Measurements from ENCODE around the gene ANKRD16. TPM values are rescaled to one million over a fixed set of nuclear protein-coding genes. Genes with fewer than 3 reads are reported as not detected.

Gene ANKRD16
- total and polyA plus RNA-seq, 2 of the 8 experiments (the other 6 are each of a cell fraction or from before 2014, with no cell fraction given), result 8.2 to 12.7 TPM

DNA sequence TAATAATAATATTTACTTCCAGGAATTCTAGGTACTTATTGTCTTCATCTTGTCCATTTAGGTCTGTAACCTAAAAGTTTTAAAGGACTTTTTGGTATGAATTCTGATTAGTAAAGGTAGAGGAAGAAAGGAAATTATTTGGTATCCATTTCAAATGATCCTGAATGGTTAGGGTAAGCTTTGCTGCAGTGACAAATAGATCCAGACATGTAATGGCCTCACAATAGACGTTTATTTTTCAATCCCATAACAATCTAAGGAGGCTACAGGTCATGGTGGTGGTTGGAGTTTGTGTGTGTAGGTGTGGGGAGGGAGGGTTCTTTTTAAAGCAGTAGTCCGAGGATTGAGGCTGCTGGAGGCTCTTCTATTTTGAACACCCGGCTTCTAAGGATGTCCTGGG is 5.7 kb upstream of the ANKRD16 start:
- POLR2A ChIA-PET (ENCODE audit: partially characterized antibody), result interaction anchor here (0.5 kb wide), 1 partner anchor 222 kb away, joined by 3 read pairs; no protein-coding TSS in a partner anchor
- H4K8ac ChIP-seq (ENCODE audit: extremely low read depth, insufficient read depth, low read length), result no peak overlapping the region
- peaks cover 0 to 29% (median 13%) of the 10 kb centered on the region in 4 experiments; a peak in 6 of 8 replicates for H3K36me3 ChIP-seq (ENCODE audit: control insufficient read depth in 2 of 4, insufficient read depth in 4 of 4, low read length in 3 of 4)

More for the DNA sequence above, 5.7 kb upstream of the ANKRD16 start:
- Histone ChIP-seq H3K56ac (replicated peaks; ENCODE audit: insufficient read length, low read depth, low read length) (no peak overlapping the region), H3K79me1 (ENCODE audit: low read depth, low read length) (peaks cover 16% of the 10 kb centered on the region), H3K4me1 (replicated peaks in 1 of 4; ENCODE audit: control insufficient read depth in 3 of 4, insufficient read depth in 4 of 4, low read length in 3 of 4) (peaks cover 0 to 5% (median 3%) of the 10 kb centered on the region in 4 experiments; a peak in 3 of 7 replicates), H3K9ac (replicated peaks in 1 of 4; ENCODE audit: extremely low read depth in 1 of 4, low read depth in 3 of 4, low read length in 3 of 4) (no peak overlapping the region), H3K27me3 (replicated peaks in 1 of 4; ENCODE audit: control insufficient read depth in 3 of 4, extremely low read depth in 1 of 4, insufficient read depth in 3 of 4, low read length in 3 of 4) (no peaks in the 10 kb centered on the region; a peak in 1 of 7 replicates), H2AFZ (ENCODE audit: low read length) (no peak overlapping the region), H3K79me2 (ENCODE audit: control insufficient read depth in 1 of 2, insufficient read depth in 2 of 2, low read length in 2 of 2) (peaks cover 8 to 65% of the 10 kb centered on the region in 2 experiments), H3K18ac (ENCODE audit: extremely low read depth, low read length) (no peak overlapping the region), H2BK15ac (ENCODE audit: low read length) (no peak overlapping the region), H3K14ac (ENCODE audit: insufficient read length) (no peak overlapping the region), H3K27ac (ENCODE audit: low read depth, low read length) (no peak overlapping the region), H4K5ac (ENCODE audit: insufficient read length, low read depth, low read length) (no peak overlapping the region), H2BK120ac (replicated peaks; ENCODE audit: low read depth, low read length) (no peak overlapping the region), H3K4me3 (ENCODE audit: extremely low read depth in 1 of 4, insufficient read depth in 2 of 4, low read depth in 3 of 4, low read length in 4 of 4) (no peak overlapping the region), H4K20me1 (replicated peaks in 1 of 2; ENCODE audit: control insufficient read depth in 1 of 2, insufficient read depth in 2 of 2, low read length in 2 of 2) (peaks cover 18 to 22% of the 10 kb centered on the region in 2 experiments), H3K9me3 (ENCODE audit: insufficient read depth in 2 of 2, low read depth in 1 of 2, low read length in 1 of 2) (no peaks in the 10 kb centered on the region), H2BK5ac (ENCODE audit: low read depth, low read length) (no peak overlapping the region), H2AK5ac (ENCODE audit: low read depth, low read length) (no peak overlapping the region), H2BK12ac (ENCODE audit: low read depth, low read length) (no peak overlapping the region), H2BK20ac (ENCODE audit: low read length) (no peak overlapping the region), H3K4me2 (ENCODE audit: insufficient read depth in 1 of 2, low read depth in 2 of 2, low read length in 2 of 2) (no peak overlapping the region), H3K23me2 (ENCODE audit: low read depth, low read length) (peaks cover 5% of the 10 kb centered on the region; the same call in 1 of the 2 replicates), H4K91ac (replicated peaks; ENCODE audit: insufficient read length, low read length) (no peak overlapping the region), H3K4ac (replicated peaks; ENCODE audit: insufficient read length, low read depth, low read length) (no peak overlapping the region), H3K23ac (ENCODE audit: insufficient read length) (no peak overlapping the region)
- CTCF ChIA-PET (ENCODE audit: partially characterized antibody), result no interaction called here
- 84% methylated on average over 3 of the region's 3 CpGs; no CpG with 5 or more reads in 1 of the 2 experiments for WGBS, 2 experiments (ENCODE audit: extremely low coverage in 1 of 2, insufficient coverage in 1 of 2, insufficient read length in 1 of 2, insufficient replicate concordance in 2 of 2, low coverage in 1 of 2, low lambda C conversion rate in 2 of 2, missing lambda C conversion rate in 1 of 2)
- FAIRE-seq (no peak), DNase-seq (ENCODE audit: low read depth in 1 of 2, low spot score in 2 of 2) (no peak)
- no peak for TF ChIP-seq NANOG (IDR thresholded peaks at IDR 0.05; ENCODE audit: insufficient read depth, low read depth, low read length, poor library complexity, severe bottlenecking)
- TF ChIP-seq NRF1 (IDR thresholded peaks at IDR 0.05; ENCODE audit: low read depth, low read length), result no peak
- TF ChIP-seq SP1 (IDR thresholded peaks at IDR 0.05; ENCODE audit: low read depth, low read length), result no peak
- no peak for TF ChIP-seq YY1 (IDR thresholded peaks at IDR 0.05; ENCODE audit: low read depth, low read length)
- TF ChIP-seq SRF (IDR thresholded peaks at IDR 0.05; ENCODE audit: low read depth, low read length), result no peak
- TF ChIP-seq, protein P1, sequence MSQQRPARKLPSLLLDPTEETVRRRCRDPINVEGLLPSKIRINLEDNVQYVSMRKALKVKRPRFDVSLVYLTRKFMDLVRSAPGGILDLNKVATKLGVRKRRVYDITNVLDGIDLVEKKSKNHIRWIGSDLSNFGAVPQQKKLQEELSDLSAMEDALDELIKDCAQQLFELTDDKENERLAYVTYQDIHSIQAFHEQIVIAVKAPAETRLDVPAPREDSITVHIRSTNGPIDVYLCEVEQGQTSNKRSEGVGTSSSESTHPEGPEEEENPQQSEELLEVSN (IDR thresholded peaks at IDR 0.05), result no peak
- no peak for TF ChIP-seq CHD1 (IDR thresholded peaks at IDR 0.05; ENCODE audit: low read depth, low read length)
- TF ChIP-seq TAF1 (IDR thresholded peaks at IDR 0.05; ENCODE audit: low read depth, low read length), result no peak
- TF ChIP-seq TEAD4 (IDR thresholded peaks at IDR 0.05; ENCODE audit: low read depth, low read length), result no peak
- no peak for TF ChIP-seq CHD2 (IDR thresholded peaks at IDR 0.05; ENCODE audit: low read length)
- no peak for TF ChIP-seq SP4 (IDR thresholded peaks at IDR 0.05; ENCODE audit: low read length)
- TF ChIP-seq RNF2 (IDR thresholded peaks at IDR 0.05; ENCODE audit: borderline replicate concordance, low read depth, low read length, missing control alignments, poor library complexity, severe bottlenecking), result no peak
- no peak for TF ChIP-seq SIRT6 (IDR thresholded peaks at IDR 0.05; ENCODE audit: low read length)
- TF ChIP-seq, protein P2, sequence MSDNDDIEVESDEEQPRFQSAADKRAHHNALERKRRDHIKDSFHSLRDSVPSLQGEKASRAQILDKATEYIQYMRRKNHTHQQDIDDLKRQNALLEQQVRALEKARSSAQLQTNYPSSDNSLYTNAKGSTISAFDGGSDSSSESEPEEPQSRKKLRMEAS (IDR thresholded peaks at IDR 0.05), result no peak
